NCI-H146 (cell line): ENCODE measurements around the gene MTA1.

Source experiments
- DNase-seq: peaks from one replicate; lab custom pipeline; 2025; lab: John Stamatoyannopoulos, UW

Gene MTA1

DNA sequence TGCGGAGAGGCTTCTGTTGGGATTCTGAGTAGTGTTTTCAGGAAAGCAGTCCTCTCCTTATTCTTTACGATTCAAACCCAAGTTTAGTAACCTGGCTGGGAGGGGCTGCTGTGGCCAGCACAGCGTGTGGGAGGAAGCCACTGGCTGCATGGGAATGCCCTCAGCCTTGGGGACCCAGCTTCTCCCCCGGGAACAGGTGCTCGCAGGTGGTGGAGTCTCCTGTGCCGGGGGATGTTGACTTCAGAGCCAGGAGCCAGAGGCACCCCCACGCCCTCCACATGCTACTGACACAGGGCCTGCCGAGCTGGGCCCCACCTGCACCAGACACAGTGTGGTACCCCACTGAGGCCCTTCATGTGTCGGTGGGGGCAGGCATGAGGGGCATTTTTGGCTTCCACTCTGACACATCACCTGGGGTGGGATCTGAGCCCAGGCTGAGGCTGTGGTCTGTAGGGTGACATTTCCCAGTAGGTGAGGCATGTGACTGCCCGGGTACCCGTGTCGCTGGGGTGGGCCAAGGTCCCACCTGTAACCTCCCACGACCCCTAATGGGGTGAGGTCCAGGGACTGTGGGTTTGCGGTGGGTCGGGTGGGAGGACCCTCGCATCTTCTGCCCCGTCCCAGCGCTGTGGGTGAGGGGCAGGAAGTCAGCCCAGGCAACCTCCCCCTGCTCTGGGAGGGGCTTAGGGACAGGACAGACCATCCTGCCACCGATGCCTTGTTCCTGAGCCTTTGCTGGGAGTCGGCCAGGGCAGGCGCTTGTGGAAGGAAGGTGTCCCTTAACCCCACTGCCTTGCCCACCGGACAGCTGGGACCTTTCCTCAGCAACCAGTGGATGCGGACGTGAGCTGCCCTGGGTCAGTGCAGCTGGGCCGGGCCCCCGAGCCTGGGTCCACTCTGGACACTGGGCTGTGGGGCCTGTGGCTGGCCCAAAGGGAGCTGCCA is 26.5 kb downstream of the MTA1 start:
- DNase-seq = no peak

GRCh38 chr14:105446971-105447370 is 27.3 kb downstream of the MTA1 start:
- no peak for DNase-seq

DNA sequence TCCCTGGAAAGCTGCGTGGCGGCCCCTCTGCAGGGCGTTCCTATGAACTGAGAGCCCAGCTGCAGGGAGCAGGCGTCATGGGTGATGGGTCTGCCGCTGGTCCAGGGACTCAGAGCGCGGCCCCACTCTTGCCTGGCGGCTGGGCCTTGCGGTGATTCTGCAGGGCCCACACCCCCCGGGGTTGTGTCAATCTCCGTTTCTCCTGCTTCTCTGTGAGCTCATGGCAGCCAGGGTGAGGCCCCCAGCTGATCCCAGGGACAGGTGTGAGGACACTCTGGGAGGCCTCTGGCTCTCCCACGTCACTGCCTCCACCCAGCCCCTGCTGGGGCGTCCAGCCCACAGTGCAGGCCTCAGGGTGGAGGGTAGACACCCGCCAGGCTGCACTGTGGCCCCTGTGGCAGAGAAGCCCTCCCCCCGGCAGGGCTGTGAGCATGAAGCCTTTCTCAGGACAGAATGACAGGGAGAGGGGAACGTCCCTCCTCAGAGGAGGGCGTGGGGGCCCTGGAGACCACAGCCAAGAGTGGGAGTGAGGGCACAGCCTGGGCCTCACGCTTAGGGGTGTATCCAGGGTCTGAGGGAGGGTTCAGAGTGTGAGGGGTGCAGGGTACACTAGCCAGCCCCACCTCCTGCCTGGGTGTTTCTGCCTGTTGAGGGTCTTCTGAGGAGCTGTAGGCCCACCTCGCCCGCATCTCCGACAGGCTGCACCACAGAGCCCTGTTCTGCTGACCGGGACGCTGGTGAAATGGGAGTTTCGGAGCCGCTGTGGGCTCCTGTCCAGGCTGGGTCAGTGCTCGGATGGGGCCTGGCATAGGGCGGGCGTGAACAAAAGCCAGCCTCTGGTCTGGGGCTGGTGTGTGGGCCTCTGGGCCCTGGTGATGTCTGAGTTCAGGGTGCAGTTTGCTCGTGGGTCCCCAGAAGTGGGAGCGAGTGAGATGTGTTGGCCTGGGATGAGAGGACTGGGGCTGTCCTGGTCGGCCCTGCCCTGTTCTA is 28.3 kb downstream of the MTA1 start:
- peak; percentile 88 for DNase-seq

- DNase-seq = peak; percentile 31
Measured at GRCh38 chr14:105448706-105449111, 29.1 kb downstream of the MTA1 start.

- no peak for DNase-seq
Measured at GRCh38 chr14:105449276-105450122, 29.9 kb downstream of the MTA1 start.

DNA sequence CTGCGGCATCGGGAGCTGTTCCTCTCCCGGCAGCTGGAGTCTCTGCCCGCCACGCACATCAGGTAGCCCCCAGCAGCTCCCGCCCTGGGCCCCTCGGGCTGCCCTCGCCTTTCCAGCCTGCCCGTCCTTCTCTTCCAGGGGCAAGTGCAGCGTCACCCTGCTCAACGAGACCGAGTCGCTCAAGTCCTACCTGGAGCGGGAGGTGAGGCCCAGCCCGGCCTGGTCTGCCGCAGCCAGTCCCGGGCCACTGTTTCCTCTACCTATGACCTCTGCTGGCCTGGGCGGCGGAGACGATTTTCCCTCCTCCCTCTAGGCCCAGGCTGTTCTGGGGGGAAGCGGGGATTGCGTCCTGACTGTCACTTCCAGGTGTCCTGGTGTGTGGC is 30.5 kb downstream of the MTA1 start:
- no peak for DNase-seq

GRCh38 chr14:105450864-105451720 is 31.5 kb downstream of the MTA1 start:
- no peak for DNase-seq

- no peak for DNase-seq
Measured at GRCh38 chr14:105452963-105453362, 33.3 kb downstream of the MTA1 start.

DNA sequence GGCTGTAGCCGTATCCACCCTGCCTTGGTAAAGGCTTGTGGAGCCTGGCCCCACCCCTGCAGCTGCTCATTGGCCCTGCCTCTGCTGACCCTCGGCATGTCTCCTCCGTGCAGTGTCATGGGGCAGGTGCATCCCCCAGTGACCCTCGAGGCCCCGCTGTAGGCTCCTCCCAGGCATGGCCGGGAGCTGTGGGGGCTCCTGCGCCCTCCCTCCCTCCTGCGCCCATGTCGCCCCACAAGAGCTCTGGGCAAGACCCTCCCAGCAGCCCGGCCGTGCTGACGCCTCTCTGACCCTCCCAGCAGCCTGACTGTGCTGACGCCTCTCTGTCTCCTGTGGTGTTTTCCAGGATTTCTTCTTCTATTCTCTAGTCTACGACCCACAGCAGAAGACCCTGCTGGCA is 34.2 kb downstream of the MTA1 start:
- DNase-seq = no peak

DNA sequence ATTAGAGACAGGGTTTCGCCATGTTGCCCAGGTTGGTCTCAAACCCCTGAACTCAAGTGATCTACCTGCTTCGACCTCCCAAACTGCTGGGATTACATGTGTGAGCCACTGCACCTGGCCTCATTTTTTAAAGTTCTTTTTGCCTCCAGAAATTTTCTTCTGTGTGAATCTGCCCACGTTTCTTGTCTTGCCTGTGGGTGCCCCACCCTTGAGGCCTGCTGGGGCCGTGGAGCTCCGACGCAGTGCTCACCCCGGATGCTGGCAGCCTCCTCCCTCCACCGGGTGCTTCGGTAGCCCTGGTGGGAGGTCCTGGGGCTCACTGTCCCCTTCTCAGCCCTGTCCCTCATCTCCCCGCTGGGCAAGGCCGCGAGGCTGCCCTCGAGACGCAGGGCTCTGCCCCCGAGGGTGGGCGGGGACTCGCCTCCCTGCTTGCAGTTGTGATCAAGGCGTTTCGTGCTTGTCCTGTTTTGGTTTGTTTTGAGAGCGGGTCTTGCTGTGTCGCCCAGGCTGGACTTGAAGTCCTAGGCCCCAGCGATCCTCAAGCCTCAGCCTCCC is 35.5 kb downstream of the MTA1 start:
- no peak for DNase-seq

DNA sequence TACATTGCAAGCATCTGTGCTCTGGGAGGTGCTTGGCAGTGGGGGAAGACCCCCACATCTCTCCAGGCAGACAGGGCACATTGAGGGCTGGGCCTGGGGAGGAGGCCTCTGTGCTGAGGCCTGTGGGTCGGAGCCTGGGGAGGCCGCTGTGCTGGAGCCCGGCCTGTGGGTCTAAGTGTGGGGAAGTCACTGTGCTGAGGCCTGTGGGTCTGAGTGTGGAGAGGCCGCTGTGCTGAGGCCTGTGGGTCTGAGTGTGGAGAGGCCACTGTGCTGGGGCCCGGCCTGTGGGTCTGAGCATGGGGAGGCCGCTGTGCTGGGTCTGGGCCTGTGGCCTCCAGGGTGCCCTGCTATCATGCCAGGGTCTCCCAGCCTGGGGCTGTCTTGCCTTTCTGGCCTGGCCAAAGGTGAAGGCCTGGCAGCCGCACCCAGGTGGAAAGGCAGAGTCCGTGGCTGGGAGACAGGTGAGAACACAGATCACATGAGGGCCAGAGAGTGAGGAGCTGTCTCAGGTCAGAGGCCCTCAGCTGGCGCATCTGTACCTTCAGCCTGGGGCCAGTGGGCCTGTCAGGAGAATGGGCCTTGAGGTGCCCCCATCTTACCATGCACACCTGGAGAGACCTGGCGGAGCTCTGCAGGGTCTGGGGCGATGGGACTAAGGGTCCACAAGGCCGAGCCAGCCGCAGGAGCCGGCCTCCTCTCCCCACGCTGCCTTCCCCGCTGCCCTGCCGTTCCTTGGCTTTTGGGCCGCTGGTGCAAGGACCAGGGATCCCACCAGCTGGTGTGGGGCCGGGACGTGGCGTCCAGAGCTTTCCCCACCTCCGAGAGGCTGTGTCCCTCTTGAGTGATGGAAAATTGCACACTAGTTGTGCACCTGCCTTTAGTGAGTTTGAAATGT is 36.4 kb downstream of the MTA1 start:
- no peak for DNase-seq

GRCh38 chr14:105456736-105457617 is 37.4 kb downstream of the MTA1 start:
- DNase-seq = no peak

- DNase-seq = no peak
Measured at GRCh38 chr14:105458010-105458409, 38.4 kb downstream of the MTA1 start.

DNA sequence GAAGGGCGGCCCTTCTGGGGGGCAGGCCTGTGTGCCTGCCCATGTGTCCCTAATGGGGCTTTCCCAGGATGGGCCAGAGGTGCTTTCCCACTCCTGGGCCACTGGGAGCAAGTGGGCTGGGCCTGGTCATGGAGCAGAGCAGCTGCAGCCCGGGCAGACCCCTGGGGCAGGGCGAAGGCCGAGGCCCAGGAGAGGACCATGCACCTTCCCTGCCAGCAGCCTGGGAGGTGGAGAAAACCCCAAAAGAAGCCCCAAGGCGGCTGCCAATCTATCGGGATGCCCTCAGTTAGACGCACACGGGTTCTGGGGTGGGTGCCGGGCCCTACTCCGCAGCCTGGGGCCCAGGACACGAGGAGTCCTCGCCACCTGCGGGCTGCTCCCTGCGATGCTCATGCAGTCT is 38.9 kb downstream of the MTA1 start:
- DNase-seq = no peak

DNA sequence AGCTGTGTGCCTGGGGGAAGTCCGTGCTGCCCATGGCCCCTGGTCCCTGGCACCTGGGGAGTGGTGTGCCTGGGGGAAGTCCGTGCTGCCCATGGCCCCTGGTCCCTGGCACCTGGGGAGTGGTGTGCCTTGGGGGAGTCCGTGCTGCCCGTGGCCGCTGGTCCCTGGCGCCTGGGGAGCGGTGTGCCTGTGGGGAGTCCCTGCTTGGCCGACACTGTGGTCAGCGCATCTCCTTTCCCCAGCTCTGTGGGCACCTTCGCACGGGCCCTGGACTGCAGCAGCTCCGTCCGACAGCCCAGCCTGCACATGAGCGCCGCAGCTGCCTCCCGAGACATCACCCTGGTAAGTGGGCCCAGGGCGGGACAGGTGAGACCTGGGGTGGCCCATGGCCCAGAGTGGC is 40.5 kb downstream of the MTA1 start:
- DNase-seq = no peak

- DNase-seq = no peak
Measured at GRCh38 chr14:105460616-105461015, 41.0 kb downstream of the MTA1 start.

- no peak for DNase-seq
Measured at GRCh38 chr14:105461903-105462302, 42.3 kb downstream of the MTA1 start.

- no peak for DNase-seq
Measured at GRCh38 chr14:105464501-105464900, 44.9 kb downstream of the MTA1 start.
